Measurements from ENCODE around the gene PABPC4L.
"Not testable (repeated sequence)": the region's sequence is repeated elsewhere in the genome, so short reads cannot be mapped to it uniquely, and the experiment has no call there.

PABPC4L gene

DNA sequence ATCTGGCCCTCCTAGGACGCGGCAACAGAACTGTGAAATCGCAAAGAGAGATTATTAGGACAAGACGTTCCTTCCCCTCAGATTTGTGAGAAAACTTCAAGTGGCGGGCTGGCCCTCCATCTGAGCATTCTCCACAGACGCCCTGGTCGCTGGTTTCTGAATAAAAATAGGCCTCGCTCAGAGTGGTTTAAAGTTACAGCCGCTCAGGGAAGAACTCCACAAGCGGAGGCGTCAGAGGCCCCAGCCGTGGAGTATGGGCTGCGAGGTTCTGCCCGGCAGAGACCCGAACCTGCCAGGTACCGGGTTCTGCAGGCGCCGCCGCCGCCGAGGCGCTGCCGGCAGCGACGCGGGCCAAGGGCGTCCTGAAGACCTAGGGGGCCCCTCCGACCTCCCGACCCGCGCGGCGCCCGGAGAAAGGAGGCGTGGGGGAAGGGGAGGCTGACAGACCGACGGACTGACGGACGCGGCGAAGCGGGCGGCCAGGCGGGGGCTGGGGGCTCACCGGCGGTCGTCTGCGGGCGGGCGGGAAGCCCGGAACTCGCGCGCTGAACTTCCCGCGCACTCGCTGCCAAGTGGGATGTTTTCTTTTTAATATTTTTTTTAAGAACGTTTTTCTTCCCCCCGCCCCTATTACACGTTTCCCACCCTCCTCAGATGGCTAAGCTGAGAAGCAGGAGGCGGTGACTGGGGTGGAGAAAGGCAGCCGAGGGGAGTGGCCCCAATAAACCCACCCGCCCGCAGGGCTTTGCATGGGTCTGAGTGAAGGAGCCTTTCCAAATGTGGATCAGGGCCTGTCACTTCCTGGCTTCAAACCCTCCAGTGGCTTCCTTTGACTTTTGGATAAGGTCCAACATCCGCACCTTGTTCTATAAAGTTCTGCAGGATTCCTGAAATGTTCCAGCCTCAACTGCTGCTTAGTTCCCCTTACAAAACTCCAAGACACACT, at the start of gene PABPC4L:
PABPC4L (minus strand) TSS at position 574 of the 946 bp plus-strand sequence. CDS start 770 bp downstream, outside the sequence.
- DNase-seq = no peak

DNA sequence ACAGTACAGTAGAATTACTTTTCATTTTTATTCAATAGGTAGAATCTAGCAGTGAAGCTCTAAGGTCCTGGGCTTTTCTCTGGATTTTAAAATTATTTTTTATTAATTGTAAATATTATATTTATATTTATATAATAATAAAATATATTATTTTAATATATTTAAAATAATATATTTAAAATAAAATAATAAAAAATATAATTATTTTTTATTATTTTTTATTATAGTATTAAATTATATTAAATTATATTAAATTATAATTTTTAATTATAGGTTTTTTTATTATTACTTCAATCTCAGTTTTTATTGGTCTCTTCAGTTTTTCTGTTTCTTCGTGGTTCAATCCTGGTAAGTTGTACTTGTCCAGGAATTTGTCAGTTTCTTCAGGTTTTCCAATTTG, 49.7 kb upstream of the PABPC4L start:
- DNase-seq = no peak

DNA sequence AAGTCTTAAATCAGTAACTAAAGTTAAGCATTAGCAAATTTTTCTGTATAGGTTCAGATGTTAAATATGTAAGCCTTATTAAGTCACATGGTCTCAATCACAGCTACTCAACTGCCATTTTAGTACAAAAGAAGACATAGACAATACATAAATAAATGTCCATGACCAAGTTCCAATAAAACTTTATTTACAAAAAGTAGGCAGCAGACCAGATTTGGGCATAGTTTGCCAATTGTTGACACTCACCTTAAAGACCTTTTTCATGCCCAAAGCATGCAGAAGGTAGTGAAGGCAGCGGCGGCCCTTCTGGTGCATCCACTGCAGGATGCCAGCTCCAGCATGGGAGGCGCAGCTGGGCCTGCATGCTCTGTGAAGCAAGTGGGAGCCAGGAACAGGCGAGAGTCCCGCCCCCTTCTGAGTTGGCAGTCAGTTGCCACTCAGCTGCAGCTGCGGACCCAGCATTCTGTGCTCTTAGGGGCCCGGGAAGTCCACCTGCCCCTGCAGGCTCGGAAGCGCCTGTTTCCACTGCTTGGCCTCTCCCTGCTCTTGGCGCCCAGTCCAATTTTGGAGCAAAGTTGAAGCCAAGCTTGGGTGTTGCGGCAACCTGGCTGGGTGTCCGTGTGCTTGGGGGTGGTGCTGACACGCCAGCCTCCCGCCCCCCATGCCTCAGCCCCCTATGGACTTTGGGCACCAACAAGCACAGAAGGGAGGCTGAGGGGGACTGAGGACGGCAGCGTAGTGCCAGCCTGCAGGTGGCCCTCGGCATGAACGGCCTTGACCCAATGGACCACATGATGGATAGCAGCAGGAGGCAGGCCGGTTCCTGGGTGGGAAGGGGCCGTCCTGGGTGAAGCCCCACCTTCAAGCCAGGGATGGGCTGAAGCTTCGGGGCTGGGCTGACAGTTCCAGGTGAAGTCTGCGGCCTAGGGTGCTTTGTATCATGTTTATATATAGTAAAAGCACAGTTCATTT, 42.4 kb upstream of the PABPC4L start:
- no peak for DNase-seq

DNA sequence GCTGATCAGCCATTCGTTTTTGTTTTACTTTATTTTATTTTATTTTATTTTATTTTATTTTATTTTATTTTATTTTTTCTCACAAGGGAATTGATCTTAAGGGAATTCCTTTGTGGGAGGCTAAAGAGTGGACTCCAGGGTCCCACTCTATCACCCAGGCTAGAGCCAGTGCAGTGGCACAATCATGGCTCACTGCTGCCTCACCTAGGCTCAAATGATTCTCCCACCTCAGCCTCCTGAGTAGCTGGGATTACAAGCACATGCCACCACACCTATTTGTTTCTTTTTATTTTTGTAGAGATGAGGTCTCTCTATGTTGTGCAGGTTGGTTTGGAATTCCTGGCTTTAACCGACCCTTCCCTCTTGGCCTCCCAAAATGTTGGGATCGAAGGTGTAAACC, 17.5 kb upstream of the PABPC4L start:
- DNase-seq = no peak

DNA sequence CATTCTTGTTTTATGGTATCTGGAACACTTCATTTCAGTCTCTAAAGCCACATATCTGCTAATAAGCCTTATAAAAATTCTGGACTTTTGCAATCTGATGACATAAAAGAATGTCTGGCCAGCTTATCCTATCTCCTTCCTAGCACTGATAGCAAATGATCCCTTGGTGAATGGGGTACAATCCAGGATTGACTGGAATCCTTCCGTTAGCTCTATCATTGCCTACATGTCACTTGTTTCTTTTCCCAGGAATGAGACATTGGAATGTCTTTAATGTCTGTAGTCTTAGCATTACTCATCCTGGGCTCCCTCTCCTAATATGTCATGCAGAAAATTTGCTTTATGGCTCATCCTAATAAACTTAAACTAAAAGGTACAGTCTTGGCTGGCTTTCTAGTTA, 14.8 kb upstream of the PABPC4L start:
- DNase-seq = no peak

DNA sequence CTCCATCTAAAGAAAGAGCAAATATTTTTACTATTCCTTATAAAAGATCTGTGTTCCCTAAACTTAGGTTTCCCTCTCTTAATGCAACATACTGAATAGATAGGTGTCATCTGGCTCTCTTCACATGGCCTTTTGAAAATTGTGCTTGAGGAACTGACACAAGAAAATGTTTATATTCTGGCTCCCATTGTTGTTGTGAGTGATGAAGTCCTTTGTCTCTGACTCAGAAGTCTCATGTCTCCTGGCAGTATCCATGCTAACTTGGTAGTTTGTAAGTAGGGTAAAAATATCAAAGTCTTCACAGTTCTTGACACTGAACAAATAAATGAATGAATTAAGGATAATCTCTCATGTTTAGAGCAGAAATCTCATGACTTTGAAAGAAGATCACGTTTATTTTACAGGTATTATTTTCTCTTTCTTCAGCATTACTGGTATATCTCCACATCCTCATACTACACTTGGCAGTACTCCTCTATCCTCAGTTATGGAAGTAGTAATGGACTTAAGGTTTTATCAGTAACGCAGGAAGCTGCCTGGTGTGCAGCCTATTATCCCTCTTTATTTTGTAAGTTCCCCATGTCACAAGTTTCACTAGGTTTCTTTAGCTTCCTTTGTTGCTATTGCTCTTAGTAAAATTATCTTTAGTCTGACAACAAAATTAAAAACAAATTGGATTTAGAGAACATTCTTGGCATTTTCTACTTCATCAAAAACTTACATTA, 14.2 kb upstream of the PABPC4L start:
- no peak for DNase-seq

DNA sequence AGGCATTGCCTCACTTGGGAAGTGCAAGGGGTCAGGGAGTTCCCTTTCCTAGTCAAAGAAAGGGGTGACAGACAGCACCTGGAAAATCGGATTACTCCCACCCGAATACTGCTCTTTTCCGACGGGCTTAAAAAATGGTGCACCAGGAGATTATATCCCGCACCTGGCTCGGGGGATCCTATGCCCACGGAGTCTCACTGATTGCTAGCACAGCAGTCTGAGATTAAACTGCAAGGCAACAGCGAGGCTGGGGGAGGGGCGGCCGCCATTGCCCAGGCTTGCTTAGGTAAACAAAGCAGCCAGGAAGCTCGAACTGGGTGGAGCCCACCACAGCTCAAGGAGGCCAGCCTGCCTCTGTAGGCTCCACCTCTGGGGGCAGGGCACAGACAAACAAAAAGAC, 6.4 kb upstream of the PABPC4L start:
- not testable (repeated sequence) for DNase-seq

DNA sequence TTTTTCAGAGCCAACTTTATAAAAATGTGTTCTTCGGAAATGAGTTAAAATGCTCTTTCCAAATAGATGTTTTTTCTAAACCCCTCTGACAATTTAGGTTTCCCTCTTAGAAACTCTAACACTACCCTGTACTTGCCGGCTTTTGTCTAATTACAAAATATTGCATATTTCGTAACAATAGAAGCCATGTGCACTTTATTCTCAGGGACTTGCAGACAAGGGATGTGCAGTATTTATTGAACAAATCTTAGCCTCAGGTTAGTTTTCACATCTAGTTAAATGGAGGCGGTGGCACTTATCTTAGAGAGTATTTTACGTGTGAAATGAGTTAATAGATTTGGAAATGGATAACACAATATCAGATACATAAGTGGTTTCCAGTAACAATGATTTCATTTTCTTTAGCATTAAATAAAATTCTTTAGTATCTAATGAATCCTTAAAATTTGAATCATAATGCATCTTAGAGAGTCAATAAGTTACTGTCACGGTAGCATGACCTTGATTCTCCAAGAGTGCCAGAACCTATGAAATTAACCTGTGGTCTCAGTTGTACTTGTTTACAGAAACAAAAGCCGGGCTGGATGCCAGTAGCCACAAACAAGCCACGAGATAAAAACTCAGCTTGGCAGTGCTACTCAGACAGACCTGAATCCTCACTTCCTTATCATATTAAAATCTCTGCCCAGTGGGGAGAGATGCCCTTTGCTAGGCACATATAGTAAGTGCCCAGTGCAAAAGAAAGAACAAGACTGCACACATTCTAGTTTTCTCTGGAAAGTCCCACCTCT, 772 bp upstream of the PABPC4L start:
- no peak for DNase-seq

DNA sequence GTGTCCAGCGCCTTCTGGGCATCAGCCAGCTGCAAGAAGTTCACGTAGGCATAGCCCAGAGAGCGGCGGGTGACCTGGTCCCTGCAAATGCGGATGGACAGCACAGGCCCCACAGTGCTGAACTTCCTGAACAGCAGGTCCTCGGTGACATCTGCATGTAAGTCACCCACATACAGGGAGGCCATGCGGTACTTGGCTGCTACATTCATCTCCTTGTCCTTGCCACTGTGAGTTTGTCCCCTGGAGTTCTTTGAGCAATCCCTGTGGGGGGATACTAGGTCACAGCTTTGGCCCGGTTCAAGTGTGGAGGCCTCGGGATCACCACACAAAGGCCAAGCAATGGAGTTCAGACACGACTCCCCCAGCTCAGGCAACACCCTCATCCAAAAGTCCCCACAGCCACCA, 776 bp downstream of the PABPC4L start:
- DNase-seq = no peak

DNA sequence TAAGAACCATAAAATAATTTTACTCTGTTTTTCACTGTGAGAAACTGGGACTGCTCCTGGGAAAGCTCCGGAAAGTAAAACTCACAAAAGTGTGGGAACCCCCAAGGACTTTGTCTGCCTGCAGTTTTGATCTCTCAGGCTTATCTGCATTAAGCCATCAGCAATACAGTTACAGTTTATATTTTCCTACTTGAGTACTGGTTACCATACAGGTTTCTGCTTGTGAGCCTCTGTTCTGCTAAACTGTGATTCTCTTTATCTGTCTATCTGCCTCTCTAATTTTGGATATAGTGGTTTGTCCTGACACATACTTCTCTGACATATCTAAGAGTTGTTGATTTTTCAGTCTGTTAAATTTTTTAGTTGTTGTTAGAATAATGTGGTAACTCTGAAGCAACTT, 11.6 kb downstream of the PABPC4L start:
- DNase-seq = no peak

DNA sequence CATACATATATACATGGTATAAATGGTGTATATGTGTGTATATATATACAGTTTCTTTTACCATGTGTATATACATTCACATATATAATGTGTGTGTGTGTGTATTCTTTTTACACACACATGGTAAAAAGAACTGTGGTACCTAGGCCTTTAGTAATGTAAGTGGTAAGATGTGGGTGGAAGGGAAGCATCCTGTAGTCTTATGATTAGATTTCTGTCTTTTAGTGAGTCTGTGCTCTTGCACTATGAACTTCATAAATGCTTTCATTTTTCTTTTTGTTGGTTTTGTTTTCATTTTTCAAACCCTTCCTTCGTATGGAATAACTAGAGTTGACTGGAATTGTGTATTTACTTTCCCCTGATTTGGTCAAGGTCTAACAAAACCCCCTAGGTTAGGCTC, 12.1 kb downstream of the PABPC4L start:
- DNase-seq = no peak

DNA sequence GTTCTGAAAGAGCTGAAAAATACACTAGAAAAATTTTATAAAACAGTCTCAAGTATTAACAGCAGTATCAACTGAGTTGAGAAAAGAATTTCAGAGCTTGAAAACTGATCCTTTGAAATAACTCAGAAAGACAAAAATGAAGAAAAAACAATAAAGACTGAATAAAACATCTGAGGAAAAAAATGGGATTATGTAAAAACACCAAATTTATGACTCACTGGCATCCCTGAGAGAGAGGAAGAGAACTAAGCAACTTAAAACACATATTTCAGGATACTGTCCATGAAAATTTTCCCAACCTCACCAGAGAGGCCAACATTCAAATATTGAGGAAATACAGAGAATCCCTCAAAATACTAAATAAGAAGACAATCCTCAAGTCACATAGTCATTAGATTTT, 22.9 kb downstream of the PABPC4L start:
- DNase-seq = no peak

DNA sequence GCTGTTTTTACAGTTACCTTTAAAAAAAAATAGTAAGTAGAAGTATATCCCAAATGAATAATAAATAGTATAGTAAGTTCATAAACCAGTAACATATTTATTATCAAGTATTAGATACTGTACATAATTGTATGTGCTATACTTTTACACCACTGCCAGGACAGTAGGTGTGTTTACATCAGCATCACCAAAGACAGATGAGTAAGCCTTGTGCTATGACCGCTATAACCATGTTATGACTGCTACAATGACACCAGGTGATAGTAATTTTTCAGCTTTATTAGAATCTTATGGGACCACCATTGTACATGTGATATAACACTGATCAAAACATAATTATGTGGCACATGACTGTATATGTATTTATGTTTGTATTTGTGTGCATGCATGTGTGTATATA, 27.3 kb downstream of the PABPC4L start:
- no peak for DNase-seq

DNA sequence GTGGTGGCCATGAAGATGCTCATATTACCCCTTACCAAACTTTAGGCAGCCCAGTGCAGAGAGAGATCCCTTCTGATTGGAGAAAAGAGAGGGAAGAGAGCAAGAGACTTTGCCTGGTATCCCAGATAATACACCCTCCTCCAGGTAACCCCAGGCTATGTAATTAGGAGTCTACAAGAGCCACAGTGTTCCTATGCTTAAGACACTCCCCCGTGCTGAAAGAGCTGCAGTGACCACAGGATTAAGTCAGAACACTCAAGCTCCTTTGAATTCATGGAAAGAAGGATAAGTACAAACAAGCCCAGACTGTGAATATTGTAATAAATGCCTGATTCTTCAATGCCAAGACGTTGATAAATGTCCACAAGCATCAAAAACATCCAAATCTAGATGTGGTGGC, 41.4 kb downstream of the PABPC4L start:
- no peak for DNase-seq

DNA sequence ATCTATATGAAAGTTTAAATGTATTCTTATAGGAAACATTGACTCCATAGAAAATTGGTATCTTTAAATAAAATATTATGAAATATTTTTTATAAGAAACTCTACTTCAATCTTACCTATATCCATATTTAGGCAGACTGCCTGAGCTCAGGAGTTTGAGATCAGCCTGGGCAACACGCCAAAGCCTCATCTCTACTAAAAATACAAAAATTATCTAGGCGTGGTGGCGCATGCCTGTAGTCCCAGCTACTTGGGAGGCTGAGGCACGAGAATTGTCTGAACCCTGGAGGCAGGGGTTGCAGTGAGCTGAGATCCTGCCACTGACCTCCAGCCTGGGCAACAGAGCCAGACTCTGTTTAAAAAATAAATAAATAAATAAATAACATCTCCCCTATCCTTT, 47.5 kb downstream of the PABPC4L start:
- DNase-seq = no peak

DNA sequence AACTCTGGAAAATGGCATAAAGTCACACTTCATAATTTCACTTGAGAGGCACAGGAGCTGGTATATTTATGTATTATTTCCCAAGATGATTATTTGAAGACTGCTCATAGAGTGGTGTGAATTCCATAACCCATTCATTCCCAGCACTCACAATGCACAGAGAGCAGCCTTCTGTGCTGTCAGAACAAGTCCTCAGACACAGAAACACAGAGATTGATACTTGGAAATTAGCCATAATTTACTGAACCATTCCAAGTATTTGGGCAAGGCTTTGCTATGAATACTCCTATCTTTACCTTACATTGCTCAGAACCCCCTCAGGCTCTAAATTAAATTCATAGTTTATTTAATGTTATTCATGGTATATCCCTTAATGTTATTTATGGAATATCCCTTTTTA, 53.6 kb downstream of the PABPC4L start:
- DNase-seq = no peak
